DMS 273 treated with DMSO at 0.1 percent for 48 hours (cell line): ENCODE measurements around the gene SCAMP3.

Experiments
- DNase-seq: peaks from one replicate; lab custom pipeline; 2025; lab: John Stamatoyannopoulos, UW

Gene SCAMP3

GRCh38 chr1:155285631-155286044, 23.5 kb upstream of the SCAMP3 start:
- no peak for DNase-seq

- DNase-seq, result no peak
Observed at GRCh38 chr1:155285063-155285462, 22.9 kb upstream of the SCAMP3 start.

GRCh38 chr1:155284476-155284875, 22.3 kb upstream of the SCAMP3 start:
- no peak for DNase-seq

GRCh38 chr1:155282488-155283091, 20.4 kb upstream of the SCAMP3 start:
- DNase-seq, result no peak

- no peak for DNase-seq
Observed at GRCh38 chr1:155279268-155279667, 17.1 kb upstream of the SCAMP3 start.

GRCh38 chr1:155278689-155279160, 16.6 kb upstream of the SCAMP3 start:
- no peak for DNase-seq

GRCh38 chr1:155277902-155278688, 15.9 kb upstream of the SCAMP3 start:
- DNase-seq, result peak; percentile 29

GRCh38 chr1:155277070-155277901, 15.1 kb upstream of the SCAMP3 start, which contains the start of gene HCN3:
Gene HCN3, plus strand, starts transcription at chr1:155277463. Its CDS starts 128 bp downstream, at chr1:155277591.
- peak; percentile 92 for DNase-seq

- peak; percentile 95 for DNase-seq
Observed at GRCh38 chr1:155273343-155274245, 11.4 kb upstream of the SCAMP3 start, which contains the start of gene CLK2. Gene CLK2, minus strand, starts transcription at chr1:155273504. Its CDS starts 2,527 bp downstream, at chr1:155270977.

GRCh38 chr1:155272466-155273342, 10.5 kb upstream of the SCAMP3 start:
- DNase-seq, result peak; percentile 57

GRCh38 chr1:155269381-155269780, 7.2 kb upstream of the SCAMP3 start:
- DNase-seq, result no peak

GRCh38 chr1:155268630-155269029, 6.5 kb upstream of the SCAMP3 start:
- no peak for DNase-seq

GRCh38 chr1:155267373-155267772, 5.2 kb upstream of the SCAMP3 start:
- DNase-seq, result no peak

- no peak for DNase-seq
Observed at GRCh38 chr1:155266553-155266952, 4.4 kb upstream of the SCAMP3 start.

- DNase-seq, result no peak
Observed at GRCh38 chr1:155263067-155263466, 907 bp upstream of the SCAMP3 start.

- no peak for DNase-seq
Observed at GRCh38 chr1:155261493-155261851, 688 bp downstream of the SCAMP3 start.

GRCh38 chr1:155260276-155260675, 1.9 kb downstream of the SCAMP3 start:
- no peak for DNase-seq

GRCh38 chr1:155256058-155256852, 5.9 kb downstream of the SCAMP3 start:
- DNase-seq, result no peak

- peak; percentile 70 for DNase-seq
Observed at GRCh38 chr1:155255243-155256007, 6.7 kb downstream of the SCAMP3 start, which contains the start of gene ENTREP3. Gene ENTREP3, minus strand, starts transcription at chr1:155255483. Its CDS starts 606 bp downstream, at chr1:155254877.
